H1 (cell line): ENCODE measurements around the gene C3. TPM values are rescaled to one million over a fixed set of nuclear protein-coding genes. Genes with fewer than 3 reads are reported as not detected.

ENCODE experiments used
- ATF3 ChIP-seq: IDR thresholded peaks from 2 replicates; pipeline ENCODE4 v1.6.1; 2011; ENCODE audit warnings: low read depth, mild to moderate bottlenecking, low read length; ENCODE audit not compliant: insufficient read depth
- BACH1 ChIP-seq: IDR thresholded peaks from 2 replicates; pipeline ENCODE4 v1.6.1; 2012; ENCODE audit warnings: low read length, improper control_type of control experiment
- BCL11A ChIP-seq, 2 experiments: IDR thresholded peaks; one replicate each; pipeline ENCODE4 v1.6.1; 2011; ENCODE audit warnings: low read depth in 2 of 2, low read length in 2 of 2, mild to moderate bottlenecking in 2 of 2
- CHD2 ChIP-seq: IDR thresholded peaks from 2 replicates; pipeline ENCODE4 v1.6.1; 2012; ENCODE audit warnings: low read length, improper control_type of control experiment
- USF2 ChIP-seq: IDR thresholded peaks from 2 replicates; pipeline ENCODE4 v1.6.1; 2011; ENCODE audit warnings: low read length, improper control_type of control experiment
- polyA plus RNA-seq, 7 experiments: library from polyadenylated mRNA; depleted of rRNA in 3 of 7; stranded (reverse) in 5 of 7; unstranded in 2 of 7; fragments of >200 nt in 5 of 7; fragments of 200-250 nt in 2 of 7; gene quantifications; 1 replicate in 5 of 7; 2 replicates in 1 of 7; 4 replicates in 1 of 7; pipeline versions ENCODE4 v1.2.1 to v1.2.3, GENCODE V29; 2011 to 2013; ENCODE audit warnings: missing spikeins in 2 of 7, mixed read lengths in 2 of 7
- total RNA-seq: library from RNA; stranded (reverse); fragmentation: NEBNext Ultra II Directional; extraction: Animal tissue kit (Norgen Biotek cat#: 25700); gene quantifications from 2 replicates; pipeline ENCODE4 v1.2.1, GENCODE V29; 2021
- TF ChIP-seq, protein P1 (sequence below): IDR thresholded peaks from 2 replicates; pipeline ENCODE4 v1.6.1; 2012; ENCODE audit warnings: low read length, inconsistent platforms

The C3 gene
- total and polyA plus RNA-seq, 2 of the 8 experiments (the other 6 are each of a cell fraction or from before 2014, with no cell fraction given) = 6.4 to 12.8 TPM

DNA sequence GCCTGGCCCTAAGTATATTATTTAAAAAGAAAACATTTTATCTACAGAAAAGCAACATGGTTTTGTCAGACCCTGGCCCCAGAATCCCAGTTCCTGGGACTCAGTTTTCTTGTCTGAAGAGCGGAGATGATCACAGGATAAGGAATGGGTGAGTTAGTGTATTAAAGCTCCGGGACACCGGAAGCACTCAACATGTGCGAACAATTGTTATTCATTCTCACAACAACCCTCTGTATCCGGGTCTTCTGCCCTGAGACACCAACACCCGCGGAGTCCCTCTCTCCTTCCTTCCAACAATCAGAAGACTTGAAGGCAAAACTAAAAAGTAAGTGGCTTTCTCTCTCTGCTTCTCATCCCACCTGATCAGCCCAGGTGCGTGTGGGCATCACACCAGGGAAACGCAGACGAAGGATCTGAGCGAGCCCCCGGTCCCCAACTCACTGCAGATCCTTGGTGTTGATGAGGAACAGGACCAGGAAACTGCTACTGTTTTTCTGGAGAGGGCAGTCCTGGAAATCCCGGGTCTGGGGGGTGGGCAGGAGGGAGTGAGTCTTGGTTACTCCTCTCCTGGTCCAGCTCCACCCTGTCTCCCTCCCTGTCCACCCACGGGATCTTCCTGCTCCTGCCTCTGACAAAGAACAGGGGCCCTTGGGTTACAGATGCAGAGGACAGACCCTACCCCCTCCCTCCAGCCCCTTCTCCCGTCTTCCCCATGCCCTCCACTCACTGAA is 14.9 kb upstream of the C3 start (continued):
- TF ChIP-seq, protein P1, sequence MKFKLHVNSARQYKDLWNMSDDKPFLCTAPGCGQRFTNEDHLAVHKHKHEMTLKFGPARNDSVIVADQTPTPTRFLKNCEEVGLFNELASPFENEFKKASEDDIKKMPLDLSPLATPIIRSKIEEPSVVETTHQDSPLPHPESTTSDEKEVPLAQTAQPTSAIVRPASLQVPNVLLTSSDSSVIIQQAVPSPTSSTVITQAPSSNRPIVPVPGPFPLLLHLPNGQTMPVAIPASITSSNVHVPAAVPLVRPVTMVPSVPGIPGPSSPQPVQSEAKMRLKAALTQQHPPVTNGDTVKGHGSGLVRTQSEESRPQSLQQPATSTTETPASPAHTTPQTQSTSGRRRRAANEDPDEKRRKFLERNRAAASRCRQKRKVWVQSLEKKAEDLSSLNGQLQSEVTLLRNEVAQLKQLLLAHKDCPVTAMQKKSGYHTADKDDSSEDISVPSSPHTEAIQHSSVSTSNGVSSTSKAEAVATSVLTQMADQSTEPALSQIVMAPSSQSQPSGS = no peak
- TF ChIP-seq CHD2 (no peak), BCL11A (IDR thresholded peaks at IDR 0.05; ENCODE audit: low read depth in 2 of 2, low read length in 2 of 2) (no peak), USF2 (no peak), BACH1 (no peak), ATF3 (no peak)
